GM18517 (cell line): ENCODE results near the gene KCNAB2.

Experiments used
- ATAC-seq: cut with Tn5 transposase; IDR thresholded peaks from one replicate; pipeline ENCODE4 v1.9.1; 2021; ENCODE audit warnings: mild to moderate bottlenecking, moderate library complexity; ENCODE audit not compliant: unreplicated experiment

The KCNAB2 gene

GRCh38 chr1:6029351-6029750 is 16.3 kb upstream of the KCNAB2 start:
- ATAC-seq = no peak

DNA sequence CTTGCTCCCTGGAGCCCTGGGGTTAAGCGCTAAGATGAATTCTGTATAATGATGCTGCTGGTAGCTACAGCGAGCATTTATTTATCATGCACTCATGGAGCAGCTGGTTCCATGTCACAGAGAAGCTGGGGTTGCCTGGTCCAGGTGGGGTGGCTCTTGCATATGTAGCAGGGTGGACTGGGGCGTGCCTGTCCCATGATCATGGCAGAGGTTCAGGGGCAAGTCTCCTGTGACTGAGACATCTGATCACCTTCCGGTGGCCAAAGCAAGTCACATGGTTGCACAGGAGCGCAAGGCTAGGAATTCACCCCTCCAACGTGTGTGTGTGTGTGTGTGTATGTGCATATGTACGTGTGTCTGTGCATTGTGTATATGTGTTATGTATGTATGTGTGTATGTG is 15.6 kb upstream of the KCNAB2 start:
- ATAC-seq = no peak

DNA sequence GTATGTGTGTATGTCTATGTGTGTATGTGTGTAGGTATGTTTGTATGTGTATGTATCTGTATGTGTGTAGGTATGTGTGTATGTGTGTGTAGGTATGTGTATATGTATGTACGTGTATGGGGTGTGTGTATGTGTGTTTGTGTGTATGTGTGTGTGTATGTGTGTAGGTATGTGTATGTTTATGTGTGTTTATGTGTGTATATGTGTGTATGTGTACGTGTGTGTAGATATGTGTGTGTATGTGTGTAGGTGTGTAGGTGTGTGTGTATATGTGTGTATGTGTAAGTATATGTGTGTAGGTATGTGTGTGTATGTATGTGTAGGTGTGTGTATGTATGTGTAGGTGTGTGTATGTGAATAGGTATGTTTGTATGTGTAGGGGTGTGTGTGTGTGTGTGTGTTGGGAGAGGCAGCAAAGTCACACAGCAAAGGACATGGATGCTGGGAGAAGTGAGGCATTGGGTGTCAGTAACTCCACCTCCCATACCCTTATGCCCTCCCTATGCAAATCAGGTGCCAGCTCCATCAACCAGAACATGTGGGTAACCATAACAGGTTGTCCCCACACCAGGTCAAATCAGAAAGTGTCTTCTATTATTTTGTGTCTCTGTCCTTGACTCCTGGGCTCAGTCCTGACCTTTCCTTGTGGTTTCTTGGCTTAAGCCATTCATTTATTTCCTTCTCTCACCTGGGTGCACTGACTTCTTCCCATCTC is 15.0 kb upstream of the KCNAB2 start:
- no peak for ATAC-seq

GRCh38 chr1:6033124-6033523 is 12.6 kb upstream of the KCNAB2 start:
- ATAC-seq = no peak

GRCh38 chr1:6033986-6034749 is 11.5 kb upstream of the KCNAB2 start:
- ATAC-seq = no peak

DNA sequence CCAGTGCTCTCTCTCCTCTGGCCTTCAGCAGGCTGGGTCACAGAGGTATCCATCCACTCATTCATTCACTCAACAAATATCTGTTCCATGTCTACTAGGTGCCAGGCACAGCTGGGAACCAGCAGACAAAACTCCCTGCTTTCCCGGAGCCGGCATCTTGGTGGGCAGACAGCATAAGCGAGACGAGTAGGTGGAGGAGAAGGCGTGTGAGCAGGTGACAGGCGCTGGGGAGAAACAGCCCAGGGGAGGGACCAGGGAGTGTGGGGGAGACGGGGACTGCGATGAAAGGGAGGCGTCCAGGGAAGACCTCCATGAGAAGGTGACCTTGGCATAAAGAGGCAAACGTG is 11.0 kb upstream of the KCNAB2 start:
- no peak for ATAC-seq

DNA sequence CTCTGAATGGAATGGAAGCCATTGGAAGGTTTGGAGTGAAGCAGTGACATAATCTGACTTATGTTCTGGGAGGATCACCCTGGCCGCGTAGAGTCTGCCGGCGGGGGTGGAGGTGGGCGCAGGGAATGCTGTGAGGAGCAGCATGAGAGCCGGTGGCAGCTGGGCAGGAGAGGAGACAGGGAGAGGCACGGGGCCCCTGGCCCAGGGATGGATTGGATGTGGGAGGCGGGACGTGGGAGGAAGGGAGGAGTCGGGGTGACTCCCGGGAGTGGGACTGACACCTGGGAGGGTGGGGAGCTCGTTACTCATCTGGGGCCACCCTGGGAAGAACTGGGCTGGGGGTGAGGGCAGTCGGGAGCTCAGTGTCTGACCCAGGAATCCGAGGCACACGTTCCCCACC is 10.4 kb upstream of the KCNAB2 start:
- no peak for ATAC-seq

DNA sequence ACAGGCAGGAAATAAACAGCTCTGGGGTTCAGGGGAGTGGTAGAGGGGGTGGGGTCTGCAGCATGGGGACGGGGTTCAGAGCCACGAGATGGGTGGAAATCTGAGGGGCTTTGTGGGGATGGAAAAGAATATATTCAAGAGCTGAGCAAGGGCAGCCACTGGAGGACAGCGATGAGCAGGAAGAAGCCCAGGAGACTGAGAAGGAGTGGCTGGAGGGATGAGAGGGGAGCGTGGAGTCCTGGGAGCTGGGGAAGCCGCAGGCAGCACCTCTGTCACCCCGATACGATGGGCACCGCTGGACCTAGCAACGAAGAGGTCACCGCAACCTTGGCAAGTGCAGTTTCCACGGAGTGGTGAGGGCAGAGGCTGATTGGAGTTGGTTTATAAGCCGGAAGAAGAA is 10.0 kb upstream of the KCNAB2 start:
- ATAC-seq = no peak

DNA sequence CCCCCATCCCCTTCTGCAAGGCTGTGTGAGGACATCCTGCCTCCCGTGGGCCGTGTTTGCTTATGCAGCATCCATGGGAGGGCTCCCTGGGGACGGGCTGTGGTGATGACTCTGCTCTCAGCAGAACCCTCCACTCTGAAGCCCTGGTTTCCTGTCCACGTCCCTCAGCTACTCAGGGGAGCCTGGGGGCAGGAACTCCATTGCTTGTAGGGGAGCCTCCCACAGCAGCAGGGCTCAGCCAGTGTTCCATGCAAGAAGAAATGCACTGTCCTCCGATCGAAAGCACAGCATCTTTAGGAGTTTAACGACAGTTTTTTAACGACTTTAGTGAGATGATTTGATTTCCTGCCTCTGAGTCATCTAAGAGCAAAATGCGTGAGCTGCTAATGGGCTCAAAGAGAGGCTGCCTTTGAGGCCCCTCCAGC is 8.3 kb upstream of the KCNAB2 start:
- ATAC-seq = no peak

DNA sequence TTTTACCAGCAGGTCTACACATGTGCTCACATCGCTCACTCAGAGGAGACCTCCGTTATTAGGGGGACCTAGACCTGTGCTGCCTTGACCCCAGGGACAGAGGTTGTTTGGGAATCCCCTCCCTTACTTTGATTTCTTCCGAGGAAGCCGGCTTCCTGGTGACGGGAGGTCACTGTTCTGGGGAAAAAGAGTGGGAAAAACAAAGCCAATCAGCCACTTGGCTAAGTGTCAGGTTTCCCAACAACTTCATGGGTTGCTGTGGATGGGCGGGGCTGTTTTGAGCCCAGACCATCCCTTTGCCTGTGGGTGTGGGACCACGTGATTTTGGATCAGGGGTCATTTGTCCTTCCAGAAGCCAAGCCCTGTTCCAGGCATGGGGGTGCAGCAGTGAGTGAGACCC is 7.1 kb upstream of the KCNAB2 start:
- ATAC-seq = no peak

DNA sequence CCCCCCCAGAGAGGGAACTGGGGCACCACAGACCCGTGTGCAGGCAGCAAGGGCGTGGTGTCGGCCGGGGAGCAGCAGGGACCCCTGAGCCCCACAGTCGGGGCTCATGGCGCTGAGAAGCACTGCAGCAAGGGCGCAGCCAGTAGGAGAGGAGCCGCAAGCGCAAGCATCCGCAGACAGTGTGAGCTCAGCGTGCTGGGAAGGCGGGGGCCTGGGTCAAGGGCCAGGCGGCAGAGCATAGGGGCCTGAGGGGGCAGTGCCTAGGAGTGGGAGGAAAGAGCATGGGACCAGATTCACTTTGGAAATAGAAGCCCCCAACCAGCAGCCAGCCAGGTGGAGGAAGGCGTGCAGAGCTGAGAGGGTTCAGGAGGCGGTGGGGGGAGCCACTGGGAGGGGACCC is 6.7 kb upstream of the KCNAB2 start:
- no peak for ATAC-seq

DNA sequence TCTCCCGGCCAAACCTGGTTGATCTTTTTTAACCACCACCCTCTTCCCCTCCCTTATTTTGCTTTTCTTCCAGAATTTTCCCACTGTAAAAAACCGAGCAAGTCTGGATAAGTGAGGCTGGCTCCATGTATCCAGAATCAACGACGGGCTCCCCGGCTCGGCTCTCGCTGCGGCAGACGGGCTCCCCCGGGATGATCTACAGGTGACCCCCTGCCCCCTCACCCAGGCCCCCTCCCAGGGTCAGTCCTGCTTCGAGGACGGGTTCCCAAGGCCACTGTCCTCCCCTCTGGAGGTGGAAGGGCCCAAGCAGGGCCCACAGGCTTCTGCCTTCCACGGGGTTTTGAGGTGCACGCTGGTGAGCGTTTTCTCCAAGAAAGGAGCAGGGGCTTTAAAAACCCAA is 5.2 kb upstream of the KCNAB2 start:
- ATAC-seq = no peak

DNA sequence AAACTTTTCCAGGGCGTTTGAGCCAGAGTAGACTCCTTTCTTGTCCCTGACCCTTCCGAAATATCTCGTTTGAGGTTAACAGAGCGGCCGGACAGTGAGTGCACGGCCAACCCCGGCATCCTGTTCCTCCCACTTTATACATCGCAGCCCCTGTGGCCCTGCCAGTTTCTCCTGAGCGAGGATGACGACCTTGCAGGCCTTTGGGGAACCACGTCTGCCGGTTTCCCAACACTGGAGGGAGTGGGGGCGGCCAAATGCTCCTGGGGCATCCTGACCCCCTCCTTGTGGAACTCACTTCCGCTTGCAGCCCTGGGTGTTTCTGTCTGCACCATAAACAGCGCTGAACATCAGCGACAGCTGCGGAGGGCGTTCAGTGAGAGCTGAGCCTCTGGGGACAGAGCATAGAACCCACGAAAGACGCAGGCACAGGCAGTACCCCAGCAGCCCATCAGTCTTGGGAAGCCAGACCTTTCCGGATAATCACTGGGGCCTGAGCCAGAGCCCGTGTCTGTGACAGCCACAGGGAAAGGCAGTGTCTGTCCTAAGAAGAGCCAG is 4.8 kb upstream of the KCNAB2 start:
- no peak for ATAC-seq

GRCh38 chr1:6041432-6042062 is 4.1 kb upstream of the KCNAB2 start:
- no peak for ATAC-seq

- ATAC-seq = no peak
Observed at GRCh38 chr1:6043561-6043960, 2.1 kb upstream of the KCNAB2 start.

DNA sequence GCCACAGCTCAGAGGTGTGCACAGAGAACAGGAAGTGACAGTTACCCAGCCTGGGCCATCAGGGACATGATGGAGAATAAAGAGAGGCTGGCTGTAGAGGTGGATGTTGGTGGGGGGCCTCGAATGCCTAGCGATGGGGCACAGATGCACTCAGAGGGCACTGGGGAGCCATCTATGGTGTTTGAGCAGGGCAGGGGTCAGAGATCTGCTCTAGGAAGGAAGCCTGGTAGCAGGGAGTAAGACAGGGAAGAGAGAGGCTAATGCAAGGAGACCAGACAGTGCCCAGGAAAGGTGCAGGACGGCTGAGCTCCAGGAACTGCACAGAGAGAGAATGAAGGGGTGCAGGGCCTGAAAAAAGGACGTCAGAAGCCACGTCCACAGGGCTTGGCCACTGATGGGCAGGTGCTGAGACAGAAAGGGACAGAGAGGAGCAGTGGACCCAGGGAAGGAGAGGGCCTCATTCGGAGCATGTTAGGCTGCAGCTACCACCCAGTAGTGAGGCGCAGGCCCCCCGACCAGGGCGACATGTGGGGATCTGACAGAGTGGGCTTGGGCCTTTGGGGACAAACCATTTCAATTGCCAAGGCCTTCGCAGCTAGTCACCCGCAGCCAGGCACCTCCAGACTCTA is 1.1 kb upstream of the KCNAB2 start:
- ATAC-seq = no peak

- no peak for ATAC-seq
Observed at GRCh38 chr1:6045110-6045502, 582 bp upstream of the KCNAB2 start.

- no peak for ATAC-seq
Observed at GRCh38 chr1:6046279-6046678, 591 bp downstream of the KCNAB2 start.

DNA sequence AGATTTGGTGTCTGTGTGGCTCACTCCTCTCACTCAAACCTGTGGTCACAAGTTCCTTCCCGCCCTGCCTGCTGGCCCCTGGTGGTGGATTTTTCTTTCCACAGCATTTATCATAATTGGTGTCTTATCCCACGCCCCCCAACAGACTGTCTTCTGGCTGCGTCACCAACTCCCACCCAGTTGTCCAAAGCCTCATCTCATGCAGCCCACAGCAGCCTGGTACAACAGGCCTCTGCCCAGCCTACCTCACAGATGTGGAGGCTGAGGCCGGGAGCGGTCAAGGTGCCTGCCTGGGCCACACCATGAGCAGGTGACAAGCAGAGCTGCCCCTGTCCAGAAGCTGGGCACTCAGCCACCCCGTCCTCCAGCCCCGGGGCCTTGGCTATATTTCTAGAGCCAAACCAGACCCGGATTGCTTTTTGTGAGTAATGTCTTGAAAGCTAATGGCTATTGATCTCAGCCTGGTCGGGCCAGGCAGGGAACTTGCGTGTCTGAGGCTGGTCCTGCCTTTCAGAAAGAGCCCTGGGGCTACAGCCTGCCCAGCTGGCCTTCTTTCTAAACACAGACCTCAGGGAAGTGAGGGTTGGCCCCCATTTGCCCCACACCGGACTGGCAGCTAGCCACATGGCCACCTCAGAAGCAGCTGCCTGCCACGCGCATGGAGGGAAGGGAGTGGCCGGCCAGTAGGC is 2.6 kb downstream of the KCNAB2 start:
- ATAC-seq = no peak

GRCh38 chr1:6049419-6049818 is 3.7 kb downstream of the KCNAB2 start:
- ATAC-seq = no peak

GRCh38 chr1:6051423-6051822 is 5.7 kb downstream of the KCNAB2 start:
- no peak for ATAC-seq
